Measurements from ENCODE around the gene STING1.
"Not testable (repeated sequence)": the region's sequence is repeated elsewhere in the genome, so short reads cannot be mapped to it uniquely, and the experiment has no call there.

STING1 gene

GRCh38 chr5:139482050-139482889 lies at the start of gene STING1:
Gene STING1 (minus strand): TSS chr5:139482758. CDS start chr5:139481704, 1,054 bp downstream.
- DNase-seq: no peak

DNA sequence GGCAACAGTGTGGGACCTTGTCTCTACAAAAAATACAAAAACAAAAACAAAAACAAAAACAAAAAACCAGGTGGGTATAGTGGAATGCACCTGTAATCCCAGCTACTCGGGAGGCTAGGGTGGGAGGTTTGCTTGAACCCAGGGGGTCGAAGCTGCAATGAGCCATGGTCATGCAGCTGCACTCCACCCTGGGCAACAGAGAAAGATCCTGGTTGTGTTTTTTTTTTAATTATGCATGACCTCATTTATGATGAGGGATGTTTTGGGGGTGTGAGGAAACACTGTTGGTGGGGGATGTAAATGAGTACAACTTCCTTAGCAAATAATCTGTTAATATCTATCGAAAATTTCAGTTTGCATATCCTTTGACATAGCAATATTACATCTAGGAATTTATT lies 49.2 kb upstream of the STING1 start:
- no peak for DNase-seq

DNA sequence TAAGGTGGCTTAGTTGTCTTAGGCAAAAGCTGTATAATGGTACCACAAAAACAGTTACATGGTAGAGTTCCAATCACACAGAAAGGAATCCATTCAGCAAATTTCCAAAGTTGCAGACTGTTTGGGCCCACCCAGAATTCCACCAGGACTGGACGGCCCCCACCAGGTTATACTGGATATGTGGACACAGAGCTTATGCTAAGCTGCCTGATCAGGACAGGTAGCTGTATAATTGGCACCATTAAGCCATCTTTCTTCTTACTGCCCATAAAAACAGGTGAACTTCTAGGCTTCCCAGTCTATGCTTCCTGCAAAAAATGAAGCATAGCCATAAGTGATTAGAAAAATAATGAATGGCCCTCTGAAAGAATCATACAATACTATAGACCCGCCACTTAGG lies 47.5 kb upstream of the STING1 start:
- DNase-seq: not testable (repeated sequence)

- DNase-seq: not testable (repeated sequence)
Measured at GRCh38 chr5:139528695-139529094, 46.1 kb upstream of the STING1 start.

DNA sequence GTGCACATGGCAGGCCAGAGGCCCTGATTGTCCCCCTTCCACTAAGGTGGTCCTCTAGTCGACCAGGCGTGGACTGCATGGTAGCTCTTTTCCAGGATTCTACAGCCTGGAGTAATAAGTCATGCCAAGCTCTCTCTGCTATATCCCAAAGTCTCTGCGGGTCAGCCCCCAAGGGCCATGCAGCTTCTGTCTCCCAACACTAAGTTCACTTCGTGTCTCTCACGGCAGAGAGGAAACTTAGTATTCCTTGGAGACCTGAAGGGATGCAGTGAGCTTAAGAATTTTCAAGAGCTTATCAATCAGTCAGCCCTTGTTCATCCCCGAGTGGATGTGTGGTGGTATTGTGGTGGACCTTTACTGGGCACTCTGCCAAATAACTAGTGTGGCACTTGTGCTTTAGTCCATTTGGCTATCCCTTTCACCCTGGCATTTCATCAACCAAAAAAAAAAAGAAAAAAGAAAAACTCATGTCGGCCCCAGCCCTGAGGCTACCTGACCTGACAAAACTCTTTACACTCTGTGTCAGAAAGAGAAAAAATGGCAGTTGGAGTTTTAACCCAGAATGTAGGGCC lies 45.4 kb upstream of the STING1 start:
- DNase-seq: not testable (repeated sequence)

GRCh38 chr5:139527090-139527470 lies 44.5 kb upstream of the STING1 start:
- not testable (repeated sequence) for DNase-seq

DNA sequence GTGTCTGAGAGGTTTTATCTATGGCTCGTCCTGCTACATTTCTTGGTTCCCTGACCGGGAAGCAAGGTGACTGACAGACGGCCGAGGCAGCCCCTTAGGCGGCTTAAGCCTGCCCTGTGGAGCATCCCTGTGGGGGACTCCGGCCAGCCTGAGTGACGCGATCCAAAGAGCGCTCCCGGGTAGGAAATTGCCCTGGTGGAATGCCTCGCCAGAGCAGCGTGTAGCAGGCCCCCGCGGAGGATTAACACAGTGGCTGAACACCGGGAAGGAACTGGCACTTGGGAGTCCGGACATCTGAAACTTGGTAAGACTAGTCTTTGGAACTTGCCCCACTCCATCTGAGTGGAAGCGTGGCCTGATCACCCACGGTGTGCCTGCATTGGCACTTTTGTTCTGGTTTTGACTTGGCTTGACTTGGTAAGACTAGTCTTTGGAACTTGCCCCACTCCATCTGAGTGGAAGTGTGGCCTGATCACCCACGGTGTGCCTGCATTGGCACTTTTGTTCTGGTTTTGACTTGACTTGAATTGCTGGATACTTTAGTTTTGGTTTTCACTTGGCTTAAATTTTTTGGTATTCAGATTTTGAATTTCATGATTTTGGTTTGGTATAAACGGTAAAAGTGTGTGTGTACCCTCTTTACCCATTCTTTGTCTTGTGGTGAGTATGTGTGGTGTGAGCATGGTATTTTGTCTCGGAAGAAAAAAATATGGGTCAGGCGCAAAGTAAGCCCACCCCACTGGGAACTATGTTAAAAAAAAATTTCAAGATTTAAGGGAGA lies 43.9 kb upstream of the STING1 start:
- not testable (repeated sequence) for DNase-seq

- DNase-seq: not testable (repeated sequence)
Measured at GRCh38 chr5:139525586-139526308, 43.2 kb upstream of the STING1 start.

DNA sequence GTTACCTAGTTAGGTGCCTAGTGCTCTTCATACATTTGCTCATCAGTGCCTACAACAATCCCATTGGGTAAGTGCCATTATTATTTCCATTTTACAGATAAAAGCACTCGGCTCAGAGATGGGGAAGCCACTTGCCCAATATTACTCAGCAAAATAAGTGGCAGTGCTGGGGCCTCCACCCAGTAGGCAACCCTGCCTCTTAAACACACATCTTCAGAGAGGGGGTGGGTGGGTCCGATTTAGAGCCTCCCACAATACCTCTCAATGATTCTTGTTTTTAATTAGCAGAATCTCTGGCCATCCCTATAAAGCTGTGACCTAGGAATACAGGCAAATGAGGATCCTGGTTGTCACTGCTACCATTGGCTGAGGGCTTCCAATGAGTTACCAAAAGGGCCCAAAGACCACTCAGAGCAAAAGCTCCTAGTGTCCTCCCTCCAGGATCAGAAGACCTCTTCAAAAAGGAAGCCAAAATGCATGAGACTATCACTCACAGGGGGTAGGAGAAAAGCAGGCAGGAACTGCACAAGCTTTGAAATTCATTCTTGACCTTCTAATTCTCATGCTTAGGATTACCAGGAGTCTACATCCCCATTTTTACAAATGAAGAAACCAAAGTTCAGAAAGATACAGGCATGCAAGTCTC lies 42.5 kb upstream of the STING1 start:
- DNase-seq: no peak

GRCh38 chr5:139524446-139524845 lies 41.9 kb upstream of the STING1 start:
- no peak for DNase-seq

- DNase-seq: no peak
Measured at GRCh38 chr5:139523635-139524445, 41.3 kb upstream of the STING1 start.

- peak; percentile 57 for DNase-seq
Measured at GRCh38 chr5:139517683-139518564, 35.4 kb upstream of the STING1 start.

DNA sequence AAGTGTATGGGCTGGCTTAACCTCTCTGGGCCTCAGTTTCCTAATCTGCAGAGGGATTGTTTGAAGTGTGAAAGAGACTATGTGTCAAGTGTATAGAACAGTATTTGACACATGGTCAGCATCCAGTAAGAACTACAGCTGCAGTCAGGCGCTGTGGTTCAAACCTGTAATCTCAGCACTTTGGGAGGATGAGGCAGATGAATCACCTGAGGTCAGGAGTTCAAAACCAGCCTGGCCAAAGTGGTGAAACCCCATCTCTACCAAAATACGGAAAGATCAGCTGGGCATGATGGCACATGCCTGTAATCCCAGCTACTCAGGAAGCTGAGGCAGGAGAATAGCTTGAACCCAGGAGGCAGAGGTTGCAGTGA lies 31.9 kb upstream of the STING1 start:
- DNase-seq: no peak

DNA sequence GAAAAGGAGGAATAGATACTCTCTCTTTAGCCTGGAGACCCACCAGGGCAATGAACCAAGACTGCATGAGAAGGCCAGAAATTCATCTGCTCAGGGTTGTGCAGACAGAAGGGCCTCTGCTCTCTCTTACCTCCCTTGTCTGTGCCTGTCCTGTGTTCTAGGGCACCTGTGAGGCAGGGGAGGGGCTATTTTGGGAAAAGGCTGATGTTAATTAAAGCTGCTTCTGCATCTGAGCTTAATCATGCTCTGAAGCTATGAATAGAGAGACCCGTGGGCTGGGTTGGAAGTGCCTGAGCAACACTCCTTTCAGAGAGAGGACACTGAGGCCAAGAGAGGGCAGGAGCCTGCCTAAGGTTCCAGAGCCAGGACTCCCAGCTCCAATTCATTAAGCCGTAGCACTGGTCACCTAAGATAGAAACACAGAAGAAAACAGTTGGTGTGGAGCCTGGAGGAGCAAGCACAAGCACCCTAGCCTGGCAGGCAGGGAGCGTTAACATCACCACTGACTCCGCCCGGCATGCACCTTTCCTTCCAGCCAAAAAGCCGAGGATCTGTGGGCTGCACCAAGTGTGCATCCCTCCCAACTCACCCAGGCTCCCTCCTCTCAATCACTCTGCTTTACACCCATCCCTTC lies 31.4 kb upstream of the STING1 start:
- no peak for DNase-seq

GRCh38 chr5:139513434-139513833 lies 30.9 kb upstream of the STING1 start:
- not testable (repeated sequence) for DNase-seq

DNA sequence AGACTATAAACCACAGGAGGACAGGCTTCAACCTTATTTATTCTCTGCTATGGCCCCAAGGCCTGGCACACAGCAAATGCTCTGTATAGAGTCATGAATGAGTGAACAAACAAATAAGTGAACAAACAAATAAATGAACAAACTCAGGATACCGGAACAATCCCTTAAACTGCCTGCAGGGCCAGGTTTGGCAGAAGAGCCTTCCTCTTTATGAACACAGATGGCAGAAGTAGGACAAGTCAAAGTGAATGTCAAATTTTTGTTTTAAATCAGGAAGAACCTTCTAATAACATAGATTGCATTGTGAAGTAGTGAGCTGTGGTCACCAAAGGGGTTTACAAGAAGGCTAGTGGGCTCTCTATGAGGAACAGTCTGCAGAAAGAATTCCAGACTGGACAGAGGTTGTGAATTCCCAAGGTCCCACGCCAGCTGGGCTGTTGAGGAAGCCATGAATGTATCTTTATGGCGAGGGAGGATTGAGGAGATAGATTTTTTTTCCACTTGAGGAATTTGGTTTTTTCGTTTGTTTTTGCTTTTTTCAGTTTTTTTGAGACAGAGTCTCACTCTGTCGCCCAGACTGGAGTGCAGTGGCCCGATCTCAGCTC lies 30.3 kb upstream of the STING1 start:
- no peak for DNase-seq

DNA sequence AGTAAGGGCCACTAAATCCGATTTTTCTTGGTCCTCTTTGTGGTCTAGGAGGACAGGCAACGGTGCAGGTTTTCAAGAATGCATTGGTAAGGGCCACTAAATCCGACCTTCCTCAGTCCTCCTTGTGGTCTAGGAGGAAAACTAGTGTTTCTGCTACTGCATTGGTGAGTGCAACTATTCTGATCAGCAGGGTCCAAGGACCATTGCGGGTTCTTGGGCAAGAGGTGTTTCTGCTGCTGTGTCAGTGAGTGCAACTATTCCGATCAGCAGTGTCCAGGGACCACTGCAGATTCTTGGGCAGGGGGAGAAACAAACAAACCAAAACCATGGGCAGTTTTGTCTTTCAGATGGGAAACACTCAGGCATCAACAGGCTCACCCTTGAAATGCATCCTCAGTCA lies 22.2 kb upstream of the STING1 start:
- DNase-seq: not testable (repeated sequence)

DNA sequence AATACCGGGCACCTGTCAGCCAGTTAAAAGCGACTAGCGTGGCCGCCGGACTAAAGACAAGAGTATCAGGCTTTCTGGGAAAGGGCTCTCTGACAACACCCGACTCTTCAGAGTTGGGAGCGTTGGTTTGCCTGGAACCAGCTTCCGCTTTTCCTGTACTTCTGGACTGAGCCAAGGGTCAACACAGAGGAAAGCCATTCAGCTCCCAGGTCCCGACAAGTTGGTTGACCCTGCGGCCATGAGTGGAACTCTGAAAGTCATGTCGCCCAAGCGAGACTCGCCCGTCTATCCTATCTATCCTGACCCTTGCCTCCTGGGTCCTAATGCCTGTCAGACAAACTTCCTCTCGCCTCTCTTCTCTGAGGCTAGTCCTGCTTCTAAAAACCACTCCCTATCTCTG lies 21.3 kb upstream of the STING1 start:
- not testable (repeated sequence) for DNase-seq

- DNase-seq: not testable (repeated sequence)
Measured at GRCh38 chr5:139503036-139503817, 20.7 kb upstream of the STING1 start.

Data from NCI-H2171 (cell line).